ENCODE data around the gene C1QB. TPM values are rescaled to one million over a fixed set of nuclear protein-coding genes. Genes with fewer than 3 reads are reported as not detected.

Gene C1QB
- total and polyA plus RNA-seq, 9 of the 15 experiments (the other 6 are each of a cell fraction or from before 2014, with no cell fraction given), result 0.55 TPM; not detected in 8

GRCh38 chr1:22654692-22655091 is 1.7 kb downstream of the C1QB start:
- CTCF ChIA-PET (ENCODE audit: low intra/inter-chr PET ratio), result no interaction called here
- TF ChIP-seq CTCF (IDR thresholded peaks at IDR 0.05 in 2 of 3, conservative IDR thresholded peaks at IDR 0.05 in 1 of 3; ENCODE audit: insufficient read depth in 2 of 3, low read depth in 1 of 3, low read length in 3 of 3) (0 out of 6 replicates have a peak, but pooled peaks of 2 of the 3 experiments have one; percentile 2 to 20), HMGXB4 (CRISPR knock-in tag; IDR thresholded peaks at IDR 0.05) (no peak), RBM25 (IDR thresholded peaks at IDR 0.05; ENCODE audit: low read depth, low read length, severe bottlenecking) (peak; percentile 76), CHD2 (IDR thresholded peaks at IDR 0.05; ENCODE audit: low read depth, low read length) (no peak), SRSF1 (IDR thresholded peaks at IDR 0.05; ENCODE audit: low read depth, low read length) (no peak), MTF1 (CRISPR knock-in tag; IDR thresholded peaks at IDR 0.05; ENCODE audit: borderline replicate concordance) (no peak), ADNP (tag; IDR thresholded peaks at IDR 0.05) (peak; percentile 68), RCOR1 (IDR thresholded peaks at IDR 0.05; ENCODE audit: borderline replicate concordance in 1 of 2, low read depth in 2 of 2, low read length in 2 of 2) (peak in 1 of 2 experiments; percentile 17; a peak in 1 of 4 replicates), ZNF347 (CRISPR knock-in tag; IDR thresholded peaks at IDR 0.05; ENCODE audit: low read depth) (no peak), ZMIZ1 (IDR thresholded peaks at IDR 0.05; ENCODE audit: low read depth in 2 of 2, low read length in 2 of 2) (no peak), SP1 (CRISPR knock-in tag; IDR thresholded peaks at IDR 0.05) (no peak)
- TF ChIP-seq, protein P1, sequence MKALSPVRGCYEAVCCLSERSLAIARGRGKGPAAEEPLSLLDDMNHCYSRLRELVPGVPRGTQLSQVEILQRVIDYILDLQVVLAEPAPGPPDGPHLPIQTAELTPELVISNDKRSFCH (CRISPR knock-in tag; IDR thresholded peaks at IDR 0.05), result no peak
- TF ChIP-seq, protein P1 (tag; IDR thresholded peaks at IDR 0.05), result no peak

More at GRCh38 chr1:22654692-22655091, 1.7 kb downstream of the C1QB start:
- POLR2A ChIA-PET, result interaction anchor here (0.6 kb wide), 2 partner anchors 18 to 71 kb away, joined by 3 to 4 read pairs; no protein-coding TSS in a partner anchor
- Histone ChIP-seq H3K36me3 (ENCODE audit: control insufficient read depth, insufficient read depth, low read length) (no peaks in the 10 kb centered on the region), H3K27ac (ENCODE audit: extremely low read depth, low read depth, low read length) (no peak overlapping the region), H3K79me2 (ENCODE audit: control insufficient read depth, insufficient read depth, low read length) (no peaks in the 10 kb centered on the region), H3K9me3 (replicated peaks; ENCODE audit: control insufficient read depth, insufficient read depth, low read depth, low read length) (no peaks in the 10 kb centered on the region), H3K4me2 (ENCODE audit: insufficient read depth, low read length) (no peak overlapping the region), H4K20me1 (replicated peaks; ENCODE audit: control insufficient read depth, insufficient read depth, low read length) (no peaks in the 10 kb centered on the region; the same call in none of the 2 replicates), H3K4me1 (replicated peaks in 1 of 2; ENCODE audit: control insufficient read depth in 2 of 2, insufficient read depth in 2 of 2, low read length in 2 of 2) (peaks cover 0 to 3% of the 10 kb centered on the region in 2 experiments; a peak in 1 of 5 replicates), H3K4me3 (no peak overlapping the region), H3K9ac (ENCODE audit: insufficient read depth in 1 of 2, low read depth in 2 of 2, low read length in 2 of 2) (no peak overlapping the region), H3K27me3 (ENCODE audit: control insufficient read depth in 2 of 2, insufficient read depth in 2 of 2, low read length in 2 of 2) (peaks cover 19 to 55% of the 10 kb centered on the region in 2 experiments), H2AFZ (ENCODE audit: low read depth, low read length) (no peak overlapping the region), H3K9me1 (ENCODE audit: control insufficient read depth, insufficient read depth, low read length) (no peaks in the 10 kb centered on the region)
- no TSS peak for BruUV-seq (replicated peaks)
- in situ Hi-C loops (cut with MboI), result no loop called here
- peak in 2 of 4 experiments; percentile 48 to 49 for DNase-seq (ENCODE audit: extremely low read depth in 1 of 4, low spot score in 3 of 4)
- WGBS (ENCODE audit: insufficient coverage, low coverage, missing lambda C conversion rate), result 0% methylated on average over 5 of the region's 5 CpGs
- no peak for FAIRE-seq
- peak; percentile 55; the same call in 2 of the 3 replicates for ATAC-seq
- intact Hi-C loops (cut with micrococcal nuclease), result no loop called here

Data from K562 (cell line).